ENCODE results near the gene PDE4B. TPM values are rescaled to one million over a fixed set of nuclear protein-coding genes. Genes with fewer than 3 reads are reported as not detected.
"Not testable (repeated sequence)": the region's sequence is repeated elsewhere in the genome, so short reads cannot be mapped to it uniquely, and the experiment has no call there.

Gene PDE4B
- total RNA-seq, 1 donor from 2014 or later = 23.9 TPM

- DNase-seq (ENCODE audit: low spot score) (no peak), ATAC-seq (no peak)
- intact Hi-C loops (cut with DNase I) = no loop called here
Observed at GRCh38 chr1:66418021-66418420, 625.3 kb downstream of the PDE4B start.

- ATAC-seq; DNase-seq (ENCODE audit: low spot score); intact Hi-C loops (cut with DNase I): not testable (repeated sequence)
Observed at GRCh38 chr1:66420171-66420570, 627.5 kb downstream of the PDE4B start.

GRCh38 chr1:66420906-66421305 is 628.2 kb downstream of the PDE4B start:
- intact Hi-C loops (cut with DNase I); ATAC-seq; DNase-seq (ENCODE audit: low spot score): not testable (repeated sequence)

GRCh38 chr1:66422804-66423203 is 630.1 kb downstream of the PDE4B start:
- intact Hi-C loops (cut with DNase I) = no loop called here
- ATAC-seq (no peak), DNase-seq (ENCODE audit: low spot score) (no peak)

Data from sciatic nerve (tissue), 2 donors.